MV-4-11 (cell line): ENCODE data around the gene ABCG2.
"Not testable (repeated sequence)": the region's sequence is repeated elsewhere in the genome, so short reads cannot be mapped to it uniquely, and the experiment has no call there.

Experiments
- DNase-seq: peaks from one replicate; lab custom pipeline; 2025; lab: John Stamatoyannopoulos, UW

The ABCG2 gene

DNA sequence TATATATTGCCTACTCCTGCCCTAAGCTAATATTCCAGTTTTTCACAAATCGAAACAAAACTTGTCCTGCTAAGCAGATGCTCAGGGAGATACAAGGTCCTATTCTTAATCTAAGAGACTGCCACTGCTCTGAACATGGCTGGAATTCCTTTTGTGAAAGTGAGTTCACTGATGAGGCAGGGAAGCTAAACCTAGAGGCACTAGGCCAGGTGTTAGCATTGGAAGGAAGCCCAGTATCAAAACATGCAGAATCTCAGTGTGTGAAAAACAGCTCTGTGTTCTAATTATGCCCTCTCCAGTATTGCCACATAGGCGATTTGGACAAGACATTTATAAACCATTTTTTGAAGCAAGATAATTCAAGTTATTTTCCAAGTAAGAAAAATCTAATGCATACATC lies 47.6 kb downstream of the ABCG2 start:
- DNase-seq, result no peak

DNA sequence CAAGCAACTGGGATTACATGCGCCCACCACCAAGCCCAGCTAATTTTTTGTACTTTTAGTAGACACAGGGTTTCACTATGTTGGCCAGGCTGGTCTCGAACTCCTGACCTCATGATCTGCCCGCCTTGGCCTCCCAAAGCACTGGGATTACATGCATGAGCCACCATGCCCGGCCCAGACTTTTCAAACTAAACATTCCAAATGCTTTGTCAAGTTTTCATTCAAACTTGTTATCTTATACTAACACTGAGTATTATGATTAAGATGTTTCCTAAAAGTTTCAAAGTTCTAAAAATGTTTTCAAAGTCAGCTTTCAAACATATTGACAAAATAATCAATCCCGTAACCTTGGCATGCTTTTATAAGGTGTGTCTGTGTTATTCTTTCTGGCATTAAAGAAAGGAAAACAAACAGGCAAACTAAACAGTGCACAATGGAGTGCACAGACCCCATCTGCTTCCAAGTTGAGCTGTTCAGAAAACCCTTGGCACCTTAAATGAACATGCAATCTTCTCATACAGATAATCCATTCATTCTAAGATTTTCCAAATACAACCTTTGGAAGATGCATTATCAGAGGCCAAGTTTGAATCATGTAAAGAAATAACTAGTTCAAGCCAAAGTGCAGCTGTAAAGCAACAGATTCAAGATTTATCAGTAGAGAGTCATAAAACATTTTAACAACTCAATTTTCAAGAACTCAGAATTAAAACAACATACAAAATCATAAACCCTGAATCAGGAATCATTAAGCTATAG lies 49.1 kb downstream of the ABCG2 start:
- DNase-seq, result no peak

DNA sequence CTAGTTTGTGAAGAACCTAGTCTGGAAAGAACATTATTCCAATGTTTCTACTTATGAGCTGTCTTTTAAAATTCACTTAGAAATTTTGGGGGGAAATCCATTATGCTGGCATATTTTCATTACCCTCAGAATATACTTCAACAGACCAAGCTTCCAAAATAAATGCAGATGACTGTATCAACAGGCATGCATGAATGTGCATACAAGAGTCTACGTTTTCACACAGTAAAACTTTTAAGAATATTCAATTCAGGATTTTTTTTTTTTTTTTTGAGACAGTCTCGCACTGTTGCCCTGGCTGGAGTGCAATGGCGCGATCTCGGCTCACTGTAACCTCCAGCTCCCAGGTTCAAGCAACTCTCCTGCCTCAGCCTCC lies 49.7 kb downstream of the ABCG2 start:
- DNase-seq, result no peak

DNA sequence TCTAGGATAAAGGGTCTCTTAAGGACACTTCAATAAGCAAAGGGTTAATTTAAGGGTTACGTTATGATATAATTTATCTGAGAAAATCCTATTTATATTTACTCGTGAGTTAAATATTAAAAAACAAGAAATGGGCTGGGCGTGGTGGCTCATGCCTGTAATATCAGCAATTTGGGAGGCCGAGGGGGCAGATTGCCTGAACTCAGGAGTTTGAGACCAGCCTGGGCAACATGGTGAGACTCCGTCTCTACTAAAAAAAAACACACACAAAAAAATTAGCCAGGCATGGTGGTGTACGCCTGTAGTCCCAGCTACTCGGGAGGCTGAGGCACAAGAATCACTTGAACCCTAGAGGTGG lies 50.4 kb downstream of the ABCG2 start:
- DNase-seq, result not testable (repeated sequence)

DNA sequence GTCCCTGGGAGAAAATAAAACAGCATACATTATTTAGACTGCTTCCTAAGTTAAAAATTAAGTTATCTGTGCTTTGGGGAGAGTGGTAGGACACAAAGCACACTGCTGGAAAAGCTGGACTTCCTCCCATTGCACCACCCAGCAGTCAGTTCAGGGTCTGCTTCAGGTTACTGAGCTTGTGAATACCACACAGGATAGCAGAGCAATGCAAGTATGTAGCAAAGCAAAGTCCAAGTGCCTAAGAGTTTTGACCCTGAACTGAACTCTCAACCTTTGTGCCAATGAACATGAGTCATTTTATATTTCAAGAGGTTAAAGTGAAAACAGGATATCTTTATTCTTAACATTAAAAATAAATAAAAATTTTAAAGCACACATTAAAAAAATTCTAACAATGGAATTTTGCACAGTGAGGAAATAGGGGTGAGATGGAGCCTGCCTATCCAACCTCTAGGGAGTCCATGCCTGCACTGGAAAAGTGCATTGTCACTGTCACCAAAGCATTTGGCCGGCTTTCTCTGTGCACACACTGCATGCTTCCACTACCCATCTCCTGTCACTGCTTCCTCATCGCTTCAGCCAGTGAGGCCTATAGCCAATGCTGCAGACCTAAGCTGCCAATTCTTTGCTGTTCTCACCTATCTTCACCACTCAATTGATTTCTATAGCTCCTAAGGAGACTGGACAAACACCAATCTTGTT lies 50.9 kb downstream of the ABCG2 start:
- no peak for DNase-seq

DNA sequence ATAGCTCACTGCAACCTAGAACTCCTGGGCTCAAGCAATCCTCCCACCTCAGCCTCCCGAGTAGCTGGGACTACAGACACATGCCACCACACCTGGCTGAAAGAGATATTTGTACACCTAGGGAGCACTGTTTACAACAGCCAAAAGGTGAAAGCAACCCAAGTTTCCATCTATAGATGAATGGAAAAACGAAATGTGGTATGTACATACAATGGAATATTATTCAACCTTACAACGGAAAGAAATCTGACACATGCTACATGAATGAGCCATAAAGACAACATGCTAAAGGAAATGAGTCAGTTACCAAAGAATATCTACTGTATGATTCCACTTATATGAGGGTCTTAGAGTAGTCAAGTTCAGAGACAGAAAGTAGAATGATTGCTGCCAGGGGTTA lies 52.2 kb downstream of the ABCG2 start:
- no peak for DNase-seq

DNA sequence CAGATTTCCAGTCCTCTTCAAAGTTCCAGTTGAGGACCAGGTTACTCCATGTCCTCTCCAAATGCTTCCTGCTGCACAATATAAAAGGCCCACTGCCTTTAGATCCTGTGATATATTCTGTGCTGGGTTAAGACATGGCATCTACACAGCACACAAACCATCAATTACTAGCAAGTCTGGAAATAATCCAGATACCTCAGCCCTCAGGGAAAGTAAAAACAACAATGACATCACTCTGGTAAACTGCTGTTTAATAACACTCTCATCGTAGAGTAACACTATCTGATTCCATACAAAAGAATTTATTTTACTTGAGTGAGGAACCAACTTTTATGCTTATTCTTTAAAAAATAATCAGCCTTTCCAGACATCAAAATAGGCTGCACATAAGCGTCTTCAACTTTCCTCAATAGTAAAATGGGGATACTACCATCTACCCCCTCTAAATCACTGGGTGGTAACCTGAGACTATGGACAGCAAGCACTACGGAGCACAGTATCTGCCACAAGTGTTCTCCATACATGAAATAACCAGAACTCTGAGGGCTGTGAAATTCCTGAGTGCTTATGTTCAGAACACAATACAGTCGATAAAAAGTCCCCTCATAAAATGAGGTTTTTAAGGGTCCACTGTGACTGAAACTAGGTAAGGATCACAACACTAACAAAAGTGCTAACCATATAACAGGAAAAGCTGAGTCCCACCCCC lies 53.4 kb downstream of the ABCG2 start:
- DNase-seq, result no peak

DNA sequence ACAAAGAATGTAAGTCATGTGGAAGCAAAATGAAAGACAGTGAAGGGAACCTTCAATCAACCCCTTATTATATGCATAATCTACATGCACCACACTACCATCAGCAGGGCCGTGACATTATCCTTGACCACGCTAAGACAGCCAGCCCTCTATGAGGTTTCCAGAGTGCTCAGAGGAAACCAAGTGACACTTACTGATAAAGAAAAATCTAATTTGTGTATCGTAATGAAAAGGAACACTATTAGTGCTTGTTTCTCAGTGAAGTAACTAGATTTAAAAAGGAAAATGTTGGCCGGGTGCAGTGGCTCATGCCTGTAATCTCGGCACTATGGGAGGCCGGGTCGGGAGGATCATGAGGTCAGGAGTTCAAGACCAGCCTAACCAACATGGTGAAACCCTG lies 56.4 kb downstream of the ABCG2 start:
- DNase-seq, result no peak

DNA sequence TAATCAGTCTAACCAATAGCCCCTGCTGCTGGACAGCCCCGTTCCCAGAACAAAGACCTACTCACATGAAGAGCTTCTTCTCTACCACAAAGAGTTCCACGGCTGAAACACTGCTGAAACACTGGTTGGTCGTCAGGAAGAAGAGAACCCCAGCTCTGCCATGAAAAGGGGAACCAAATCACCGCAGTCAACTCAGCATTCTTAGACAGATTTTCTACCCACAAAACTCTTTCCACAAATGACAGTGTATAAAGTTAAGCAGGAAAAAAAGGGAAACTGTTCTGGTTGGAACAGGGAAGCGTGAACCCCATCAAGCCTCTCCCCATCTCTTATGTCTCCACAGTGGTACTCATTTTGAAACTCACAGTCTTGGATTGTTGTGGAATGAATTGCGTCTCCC lies 57.3 kb downstream of the ABCG2 start:
- DNase-seq, result peak; percentile 82

DNA sequence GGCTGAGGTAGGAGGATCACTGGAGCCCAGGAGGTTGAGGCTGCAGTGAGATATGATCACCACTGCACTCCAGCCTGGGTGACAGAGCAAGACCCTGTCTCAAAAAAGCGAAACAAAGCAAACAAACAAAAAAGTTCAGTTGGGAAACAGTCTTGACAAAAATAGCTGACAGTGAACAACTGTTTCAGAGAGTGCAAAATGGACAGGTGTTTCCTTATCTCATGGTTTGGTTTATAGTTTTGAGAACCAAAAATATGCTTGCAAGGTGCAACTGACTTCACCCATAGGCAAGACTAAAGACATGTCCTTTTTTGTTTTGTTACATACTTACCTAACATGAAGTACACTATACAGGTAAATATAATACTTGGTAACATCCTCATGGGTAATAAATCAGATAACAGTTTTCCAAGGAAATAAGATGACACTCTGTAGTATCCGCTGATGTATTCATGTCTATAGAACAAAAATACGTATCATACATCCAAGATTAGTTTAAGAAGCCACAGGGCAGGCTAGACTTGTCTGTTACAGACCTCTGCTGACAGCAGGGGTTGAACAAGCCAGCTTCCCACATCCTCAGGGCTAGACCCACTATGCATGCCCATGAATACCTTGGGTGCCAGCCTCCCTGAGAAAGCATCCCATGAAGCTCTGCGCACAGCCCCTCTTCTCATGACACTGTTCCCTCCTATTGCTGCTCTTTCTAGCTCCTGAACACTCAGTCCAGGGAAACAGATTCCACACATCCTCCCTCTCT lies 59.3 kb downstream of the ABCG2 start:
- DNase-seq, result no peak

DNA sequence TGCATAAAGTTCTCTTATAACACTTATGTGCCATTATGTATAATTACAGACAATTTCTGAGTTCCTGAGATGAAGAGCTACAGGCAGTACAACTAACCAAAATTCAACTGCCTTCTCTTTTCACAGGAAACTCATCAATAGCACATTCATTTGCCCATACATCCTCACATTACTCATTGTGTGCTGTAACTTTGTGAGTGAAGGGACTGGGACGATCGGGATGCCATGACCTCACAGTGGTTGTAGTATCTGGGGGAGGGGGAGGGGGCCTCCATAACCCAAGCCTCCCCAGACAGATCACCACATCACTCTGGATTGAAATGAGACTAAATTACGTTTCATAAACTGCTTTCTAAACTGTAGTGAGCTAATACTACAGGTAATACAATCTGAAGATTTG lies 60.7 kb downstream of the ABCG2 start:
- DNase-seq, result no peak

DNA sequence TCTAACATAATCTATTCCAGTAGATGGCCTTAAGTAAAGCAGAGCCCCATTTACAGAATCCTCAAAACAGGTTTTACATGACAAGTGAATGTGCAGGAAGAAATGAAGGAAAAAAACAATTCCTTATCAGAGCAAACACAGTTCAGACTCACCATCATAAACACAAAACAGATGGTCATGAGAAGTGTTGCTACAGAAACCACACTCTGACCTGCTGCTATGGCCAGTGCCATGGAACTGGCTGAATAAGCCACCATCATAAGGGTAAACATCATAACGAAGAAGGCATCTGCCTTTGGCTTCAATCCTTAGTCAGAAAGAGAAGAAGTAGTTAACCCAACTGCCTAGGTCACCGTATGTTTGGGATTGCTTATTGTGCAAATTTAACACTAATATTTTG lies 61.1 kb downstream of the ABCG2 start:
- no peak for DNase-seq

DNA sequence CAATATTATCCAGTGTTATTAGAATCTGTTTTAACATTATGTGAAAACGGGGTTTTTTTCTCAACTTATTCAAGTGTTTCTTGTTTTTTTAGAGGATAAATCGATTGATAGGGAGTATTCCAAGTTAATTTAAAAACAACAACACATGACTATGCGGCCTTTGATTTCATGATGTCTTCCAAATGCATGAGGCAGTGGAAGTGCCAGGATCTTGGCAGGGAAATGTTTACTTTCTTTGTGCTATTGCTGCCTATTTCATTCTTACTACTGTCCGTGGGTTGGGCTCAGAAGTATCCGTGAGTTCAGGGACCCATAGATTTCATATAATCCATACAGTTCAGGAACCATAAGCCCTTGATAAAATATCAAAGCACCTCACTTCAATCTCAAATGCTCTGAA lies 64.6 kb downstream of the ABCG2 start:
- no peak for DNase-seq

DNA sequence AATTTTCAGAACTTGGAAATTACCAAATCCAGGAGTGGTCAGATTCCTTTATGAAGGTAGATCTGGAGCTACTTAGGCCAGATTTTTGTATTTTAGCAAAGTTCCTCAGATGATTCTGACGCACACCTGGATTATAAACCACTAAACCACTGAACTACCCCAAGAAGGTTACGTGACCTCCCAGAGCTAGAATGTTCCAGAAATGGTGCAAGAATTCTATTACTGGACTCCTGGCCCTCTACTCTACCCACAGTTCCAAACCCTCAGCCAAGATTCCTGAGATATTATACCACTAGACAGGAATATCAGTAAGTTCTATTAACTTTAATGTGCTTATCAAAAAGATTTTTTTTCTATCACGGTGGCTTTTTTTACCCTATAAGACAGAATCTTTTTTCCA lies 67.1 kb downstream of the ABCG2 start:
- no peak for DNase-seq

DNA sequence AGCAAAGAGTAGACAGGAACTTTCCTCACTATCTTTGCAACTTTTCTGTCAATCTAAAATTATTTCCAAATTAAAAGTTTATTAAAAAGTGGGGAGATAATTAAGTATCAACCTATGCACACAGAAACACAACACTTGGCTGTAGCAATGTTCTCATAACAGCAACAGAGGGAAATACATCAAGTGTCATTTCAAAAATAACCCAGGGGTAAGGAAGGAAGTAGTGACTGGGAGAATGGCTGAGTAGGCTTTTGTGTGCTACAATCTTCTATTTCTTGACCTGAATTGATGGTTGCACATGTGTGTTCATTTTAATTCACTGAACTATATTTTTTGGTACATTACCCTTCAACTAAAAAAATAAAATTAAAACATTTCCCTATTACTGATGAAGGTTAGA lies 67.5 kb downstream of the ABCG2 start:
- DNase-seq, result no peak

DNA sequence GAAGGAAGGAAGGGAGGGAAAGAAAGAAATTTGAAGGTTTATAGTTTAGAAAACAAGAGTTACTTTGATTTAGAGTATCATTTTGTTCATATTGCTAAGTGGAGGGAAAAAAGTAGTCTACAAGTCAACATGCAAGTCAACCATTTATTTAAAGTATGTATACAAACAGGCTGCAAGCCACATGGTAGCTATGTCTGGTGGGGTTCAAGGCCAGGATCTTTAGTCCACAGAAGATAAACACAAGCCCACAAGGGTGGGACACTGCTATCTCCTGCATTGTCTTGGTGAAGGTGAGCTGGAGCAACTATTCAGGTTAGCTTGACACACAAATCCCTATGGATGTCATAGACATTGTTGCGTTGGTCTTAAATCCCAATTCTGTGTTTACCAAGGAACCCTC lies 71.4 kb downstream of the ABCG2 start:
- no peak for DNase-seq

DNA sequence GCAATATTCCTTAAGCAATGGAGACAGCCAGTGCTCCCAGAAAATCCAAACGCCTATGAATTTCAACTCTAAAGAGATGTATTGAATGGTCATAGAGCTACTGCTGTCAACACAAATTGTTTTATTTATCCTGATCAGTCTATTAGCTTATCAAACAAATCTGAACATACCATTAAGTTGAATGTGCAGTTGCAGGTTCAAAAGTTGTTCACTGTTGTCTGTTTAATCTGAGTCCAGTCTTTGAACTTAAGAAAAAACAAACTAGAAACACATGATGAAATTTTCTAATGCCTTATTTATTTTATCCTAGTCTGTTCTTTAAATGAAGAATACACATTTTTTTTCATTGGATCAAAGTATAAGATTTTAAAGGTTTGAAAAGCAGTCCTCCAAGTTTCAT lies 77.8 kb downstream of the ABCG2 start:
- no peak for DNase-seq

DNA sequence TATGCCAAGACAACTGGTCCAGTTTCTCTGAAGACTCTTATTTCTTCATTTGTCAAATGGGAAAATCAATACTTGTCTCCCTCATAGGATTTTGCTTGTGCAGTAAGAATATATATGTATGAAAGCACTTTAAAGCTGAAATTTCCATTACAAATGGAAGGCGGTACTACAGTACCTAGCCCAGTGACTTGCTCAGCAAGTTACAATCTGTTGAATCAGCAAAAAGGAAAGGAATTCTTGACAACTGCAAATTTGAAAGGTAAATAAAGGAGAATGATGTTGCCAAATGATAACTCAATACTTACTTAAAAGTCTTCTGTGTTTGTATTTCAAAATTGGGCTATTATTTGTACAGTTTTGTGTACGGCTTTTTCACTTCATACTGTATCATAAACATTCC lies 79.9 kb downstream of the ABCG2 start:
- DNase-seq, result no peak

DNA sequence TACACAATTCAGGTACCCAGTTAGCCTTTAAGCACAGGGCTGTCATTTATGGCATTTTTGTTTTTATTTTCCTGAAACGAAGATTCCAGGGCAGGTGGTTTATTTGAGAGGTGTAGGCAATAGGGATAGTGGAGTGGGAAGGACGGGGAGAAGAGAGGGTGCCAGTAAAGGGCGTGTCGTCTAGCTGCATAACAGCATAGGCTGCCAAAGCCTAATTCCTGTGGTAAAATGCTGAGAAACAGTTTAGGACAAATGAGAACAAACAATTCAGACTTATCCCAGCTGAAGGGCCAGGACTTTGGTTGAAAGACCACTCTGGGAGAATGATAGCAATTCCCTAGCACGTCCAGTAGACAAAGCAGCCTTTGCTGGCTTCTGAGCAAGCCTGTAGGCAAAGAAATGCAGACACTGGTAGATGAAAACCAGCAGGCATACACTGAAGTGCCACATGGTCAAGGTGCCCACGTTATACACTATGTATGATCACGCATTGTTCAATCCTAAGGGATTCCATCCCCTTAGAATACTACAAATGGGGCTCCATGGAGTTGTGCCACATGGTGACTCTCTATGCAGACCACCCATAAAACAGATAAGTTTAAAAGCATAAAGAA lies 80.4 kb downstream of the ABCG2 start:
- no peak for DNase-seq

DNA sequence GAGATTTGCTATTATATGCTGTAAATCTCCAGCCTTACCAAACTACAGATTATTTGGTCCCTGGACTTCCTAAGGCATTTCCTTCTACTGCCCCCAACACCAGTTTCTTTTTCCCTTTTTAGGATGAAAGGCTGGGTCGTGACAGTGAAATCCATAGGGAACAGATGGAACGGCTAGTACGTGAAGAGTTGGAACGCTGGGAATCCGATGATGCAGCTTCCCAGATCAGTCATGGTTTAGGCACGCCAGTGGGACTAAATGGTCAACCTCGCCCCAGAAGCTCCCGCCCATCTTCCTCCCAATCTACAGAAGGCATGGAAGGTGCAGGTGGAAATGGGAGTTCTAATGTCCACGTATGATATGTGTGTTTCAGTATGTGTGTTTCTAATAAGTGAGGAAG lies 83.1 kb downstream of the ABCG2 start:
- no peak for DNase-seq

DNA sequence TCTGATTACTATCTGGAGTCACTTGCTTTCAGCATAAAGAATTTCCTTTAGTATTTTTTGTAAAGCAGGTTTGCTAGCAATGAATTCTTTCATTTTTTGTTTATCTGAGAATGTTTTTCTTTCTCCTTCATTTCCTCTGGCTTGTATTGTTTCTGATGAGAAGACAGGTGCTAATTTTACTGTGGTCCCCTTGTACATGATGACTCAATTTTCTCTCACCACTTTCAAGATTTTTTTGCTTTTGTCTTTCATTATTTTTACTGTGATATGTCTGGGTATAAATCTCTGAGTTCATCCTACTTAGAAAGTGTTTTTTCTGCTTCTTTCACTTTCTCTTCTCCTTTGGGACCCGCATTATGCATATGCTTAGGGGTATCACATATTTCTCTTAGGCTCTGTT lies 88.4 kb downstream of the ABCG2 start:
- no peak for DNase-seq

DNA sequence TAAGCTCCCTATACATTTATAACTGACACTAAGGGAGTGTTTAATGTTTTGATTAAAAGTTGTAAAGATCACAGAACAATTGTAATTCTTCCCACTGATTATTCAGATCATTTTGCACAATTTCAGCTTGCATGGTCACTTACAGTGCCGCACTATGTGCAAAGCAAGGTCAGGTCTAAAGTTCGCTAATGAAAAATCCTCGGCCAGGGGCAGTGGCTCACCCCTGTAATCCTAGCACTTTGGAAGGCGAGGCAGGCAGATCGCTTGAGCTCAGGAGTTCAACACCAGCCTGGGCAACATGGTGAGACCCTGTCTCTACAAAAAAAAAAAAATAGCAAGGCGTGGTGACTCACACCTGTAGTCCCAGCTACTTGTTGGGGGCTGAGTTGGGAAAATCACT lies 94.0 kb downstream of the ABCG2 start:
- DNase-seq, result no peak
